K562 (cell line): ENCODE data around the gene DCTN2. TPM values are rescaled to one million over a fixed set of nuclear protein-coding genes. Genes with fewer than 3 reads are reported as not detected.
A peak's percentile ranks its signal among the peaks of the same experiment; 100 is the strongest.

ENCODE experiments used
- ARNT ChIP-seq, 2 experiments: fragments of 450-650 bp; IDR thresholded peaks; 2 replicates each; pipeline ENCODE4 v1.6.1; 2016; ENCODE audit warnings: mild to moderate bottlenecking in 1 of 2
- ASH1L ChIP-seq: fragments of 450-650 bp; IDR thresholded peaks from 2 replicates; pipeline ENCODE4 v1.6.1; 2018; ENCODE audit warnings: borderline replicate concordance, mild to moderate bottlenecking, low read depth; ENCODE audit not compliant: partially characterized antibody
- CBX3 ChIP-seq, 2 experiments: IDR thresholded peaks; 1 replicate in 1 of 2; 2 replicates in 1 of 2; pipeline ENCODE4 v1.6.1; 2012; ENCODE audit warnings: inconsistent platforms in 2 of 2, low read length in 2 of 2, borderline replicate concordance in 1 of 2, control low read depth in 1 of 2
- CEBPG ChIP-seq, 3 experiments: fragments of 200-800 bp in 1 of 3; sonication (Bioruptor generic) in 1 of 3; sonication (generic) in 1 of 3; formaldehyde crosslinking in 1 of 3; IDR thresholded peaks in 2 of 3; conservative IDR thresholded peaks in 1 of 3; 2 replicates each; pipeline versions ENCODE4 v1.6.1 to v1.8.0; 2016 to 2022; ENCODE audit warnings: missing compliant biosample characterization in 2 of 3, missing genetic modification characterization in 2 of 3, mild to moderate bottlenecking in 1 of 3, missing genetic modification reagents in 1 of 3
- DACH1 ChIP-seq: fragments of 450-650 bp; IDR thresholded peaks from 2 replicates; pipeline ENCODE4 v1.6.1; 2018; ENCODE audit not compliant: partially characterized antibody
- E2F3 ChIP-seq: fragments of 250-450 bp; sonication (Bioruptor Pico); IDR thresholded peaks from 2 replicates; pipeline ENCODE4 v1.4.0; 2020; ENCODE audit warnings: mild to moderate bottlenecking
- HDAC3 ChIP-seq: fragments of 450-650 bp; IDR thresholded peaks from 2 replicates; pipeline ENCODE4 v1.6.1; 2018; ENCODE audit warnings: borderline replicate concordance, mild to moderate bottlenecking, moderate library complexity; ENCODE audit not compliant: partially characterized antibody
- HDGF ChIP-seq: fragments of 450-650 bp; IDR thresholded peaks from 2 replicates; pipeline ENCODE4 v1.6.1; 2016
- MECOM ChIP-seq: fragments of 250-450 bp; sonication (Bioruptor Pico); IDR thresholded peaks from 2 replicates; pipeline ENCODE4 v1.8.0; 2022; ENCODE audit warnings: inconsistent platforms
- NCOA6 ChIP-seq: fragments of 450-650 bp; IDR thresholded peaks from 2 replicates; pipeline ENCODE4 v1.6.1; 2017; ENCODE audit warnings: mild to moderate bottlenecking
- NFIC ChIP-seq: fragments of 450-650 bp; IDR thresholded peaks from 2 replicates; pipeline ENCODE4 v1.6.1; 2017; ENCODE audit warnings: mild to moderate bottlenecking, inconsistent platforms
- NFXL1 ChIP-seq: fragments of 450-650 bp; formaldehyde crosslinking; IDR thresholded peaks from 2 replicates; pipeline ENCODE4 v1.4.0; 2021; ENCODE audit warnings: mild to moderate bottlenecking
- SUPT5H ChIP-seq: fragments of 450-650 bp; IDR thresholded peaks from 2 replicates; pipeline ENCODE4 v1.6.1; 2016
- TARDBP ChIP-seq: fragments of 450-650 bp; IDR thresholded peaks from 2 replicates; pipeline ENCODE4 v1.6.1; 2016
- THRA ChIP-seq: fragments of 450-650 bp; IDR thresholded peaks from 2 replicates; pipeline ENCODE4 v1.6.1; 2017; ENCODE audit warnings: mild to moderate bottlenecking, moderate library complexity
- ZNF695 ChIP-seq: fragments of 450-650 bp; formaldehyde crosslinking; IDR thresholded peaks from 2 replicates; pipeline ENCODE4 v1.4.0; 2020; ENCODE audit warnings: mild to moderate bottlenecking, moderate library complexity
- polyA plus RNA-seq, 8 experiments: library from polyadenylated mRNA; depleted of rRNA in 4 of 8; stranded (reverse) in 5 of 8; unstranded in 3 of 8; fragments of >200 nt; fragmentation: Nextera tagmentation in 2 of 8; fragmentation: Illumina TruSeq in 1 of 8; extraction: Ambion mirVana in 2 of 8; extraction: Trizol in 1 of 8; gene quantifications; 2 replicates each; pipeline versions ENCODE4 v1.2.1 to v1.2.3, GENCODE V29; 2011 to 2014; ENCODE audit warnings: inconsistent platforms in 1 of 8, missing spikeins in 1 of 8
- total RNA-seq, 7 experiments: library from RNA; depleted of rRNA in 6 of 7; stranded (reverse); fragments of >200 nt in 6 of 7; fragmentation: Illumina TruSeq in 2 of 7; extraction: Trizol in 2 of 7; gene quantifications; 2 replicates each; pipeline versions ENCODE4 v1.2.1 to v1.2.3, GENCODE V29; 2011 to 2021; ENCODE audit warnings: low replicate concordance in 1 of 7
- TF ChIP-seq, protein P1 (sequence below), 3 experiments: fragments of 200-800 bp in 1 of 3; sonication (Bioruptor generic) in 1 of 3; sonication (generic) in 1 of 3; formaldehyde crosslinking in 1 of 3; IDR thresholded peaks; 2 replicates each; pipeline versions ENCODE4 v1.6.1 to v1.8.0; 2016 to 2022; ENCODE audit warnings: mild to moderate bottlenecking in 2 of 3, missing compliant biosample characterization in 2 of 3, missing genetic modification characterization in 2 of 3, missing genetic modification reagents in 1 of 3
- TF ChIP-seq, protein P2 (sequence below): fragments of 150-350 bp; IDR thresholded peaks from 2 replicates; pipeline ENCODE4 v1.6.1; 2014; ENCODE audit warnings: low read depth, mild to moderate bottlenecking, low read length, borderline replicate concordance

DCTN2 gene
- total and polyA plus RNA-seq, 9 of the 15 experiments (the other 6 are each of a cell fraction or from before 2014, with no cell fraction given): 43.6 to 270 (median 125) TPM

- TF ChIP-seq CBX3 (IDR thresholded peaks at IDR 0.05; ENCODE audit: borderline replicate concordance in 1 of 2, low read length in 2 of 2) (no peak), THRA (no peak), ASH1L (no peak), ZNF695 (CRISPR knock-in tag) (no peak), TARDBP (0 out of 2 replicates have a peak, but pooled peaks have one; percentile 31), E2F3 (CRISPR knock-in tag) (no peak), HDGF (no peak), CEBPG (CRISPR knock-in tag; IDR thresholded peaks at IDR 0.05) (0 out of 2 replicates have a peak, but pooled peaks have one; percentile 32), CEBPG (tag; conservative IDR thresholded peaks at IDR 0.05 in 1 of 2, IDR thresholded peaks at IDR 0.05 in 1 of 2) (peak; percentile 18 to 61; a peak in 2 of 4 replicates), MECOM (CRISPR knock-in tag) (no peak), HDAC3 (no peak), SUPT5H (peak; percentile 66), DACH1 (no peak), NCOA6 (no peak), ARNT (IDR thresholded peaks at IDR 0.05) (0 out of 4 replicates have a peak, but pooled peaks of 1 of the 2 experiments have one; percentile 36), NFXL1 (no peak), NFIC (peak; percentile 24; the same call in 1 of the 2 replicates)
- TF ChIP-seq, protein P1, sequence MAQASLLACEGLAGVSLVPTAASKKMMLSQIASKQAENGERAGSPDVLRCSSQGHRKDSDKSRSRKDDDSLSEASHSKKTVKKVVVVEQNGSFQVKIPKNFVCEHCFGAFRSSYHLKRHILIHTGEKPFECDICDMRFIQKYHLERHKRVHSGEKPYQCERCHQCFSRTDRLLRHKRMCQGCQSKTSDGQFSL (CRISPR knock-in tag; IDR thresholded peaks at IDR 0.05): peak; percentile 90
- TF ChIP-seq, protein P1 (tag; IDR thresholded peaks at IDR 0.05): peak in 1 of 2 experiments; percentile 95; a peak in 2 of 4 replicates
- TF ChIP-seq, protein P2, sequence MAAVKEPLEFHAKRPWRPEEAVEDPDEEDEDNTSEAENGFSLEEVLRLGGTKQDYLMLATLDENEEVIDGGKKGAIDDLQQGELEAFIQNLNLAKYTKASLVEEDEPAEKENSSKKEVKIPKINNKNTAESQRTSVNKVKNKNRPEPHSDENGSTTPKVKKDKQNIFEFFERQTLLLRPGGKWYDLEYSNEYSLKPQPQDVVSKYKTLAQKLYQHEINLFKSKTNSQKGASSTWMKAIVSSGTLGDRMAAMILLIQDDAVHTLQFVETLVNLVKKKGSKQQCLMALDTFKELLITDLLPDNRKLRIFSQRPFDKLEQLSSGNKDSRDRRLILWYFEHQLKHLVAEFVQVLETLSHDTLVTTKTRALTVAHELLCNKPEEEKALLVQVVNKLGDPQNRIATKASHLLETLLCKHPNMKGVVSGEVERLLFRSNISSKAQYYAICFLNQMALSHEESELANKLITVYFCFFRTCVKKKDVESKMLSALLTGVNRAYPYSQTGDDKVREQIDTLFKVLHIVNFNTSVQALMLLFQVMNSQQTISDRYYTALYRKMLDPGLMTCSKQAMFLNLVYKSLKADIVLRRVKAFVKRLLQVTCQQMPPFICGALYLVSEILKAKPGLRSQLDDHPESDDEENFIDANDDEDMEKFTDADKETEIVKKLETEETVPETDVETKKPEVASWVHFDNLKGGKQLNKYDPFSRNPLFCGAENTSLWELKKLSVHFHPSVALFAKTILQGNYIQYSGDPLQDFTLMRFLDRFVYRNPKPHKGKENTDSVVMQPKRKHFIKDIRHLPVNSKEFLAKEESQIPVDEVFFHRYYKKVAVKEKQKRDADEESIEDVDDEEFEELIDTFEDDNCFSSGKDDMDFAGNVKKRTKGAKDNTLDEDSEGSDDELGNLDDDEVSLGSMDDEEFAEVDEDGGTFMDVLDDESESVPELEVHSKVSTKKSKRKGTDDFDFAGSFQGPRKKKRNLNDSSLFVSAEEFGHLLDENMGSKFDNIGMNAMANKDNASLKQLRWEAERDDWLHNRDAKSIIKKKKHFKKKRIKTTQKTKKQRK: no peak
Observed at GRCh38 chr12:57522887-57523705, 23.9 kb downstream of the DCTN2 start (continued).
